Type B pancreatic cell (in vitro differentiated cells): ENCODE data around the gene CTF1. TPM values are rescaled to one million over a fixed set of nuclear protein-coding genes. Genes with fewer than 3 reads are reported as not detected.

Source experiments
- DNase-seq: peaks from one replicate; pipeline ENCODE4 v3.0.0; 2021; ENCODE audit warnings: mixed read lengths; ENCODE audit not compliant: unreplicated experiment; ENCODE audit errors: extremely low spot score
- H3K27ac Mint-ChIP-seq: 2 replicates; pipeline ENCODE4 v1.8.0; 2021; ENCODE audit warnings: mild to moderate bottlenecking, mixed read lengths
- H3K27me3 Mint-ChIP-seq: 2 replicates; pipeline ENCODE4 v1.8.0; 2021; ENCODE audit warnings: mixed read lengths
- H3K36me3 Mint-ChIP-seq: 2 replicates; pipeline ENCODE4 v1.8.0; 2021; ENCODE audit warnings: mixed read lengths
- H3K4me1 Mint-ChIP-seq: one replicate; pipeline ENCODE4 v1.8.0; 2021; ENCODE audit warnings: mixed read lengths; ENCODE audit not compliant: unreplicated experiment
- H3K4me3 Mint-ChIP-seq: 2 replicates; pipeline ENCODE4 v1.8.0; 2021; ENCODE audit warnings: mild to moderate bottlenecking, mixed read lengths
- H3K9me3 Mint-ChIP-seq: 2 replicates; pipeline ENCODE4 v1.8.0; 2021; ENCODE audit warnings: mixed read lengths
- CTCF ChIP-seq: fragments of 200-600 bp; sonication (generic); conservative IDR thresholded peaks from 2 replicates; pipeline ENCODE4 v1.5.0; 2021; ENCODE audit warnings: antibody characterized with exemption, mild to moderate bottlenecking
- total RNA-seq: library from RNA; stranded (reverse); gene quantifications from 2 replicates; pipeline ENCODE4 v1.2.1, GENCODE V29; 2021; ENCODE audit warnings: low replicate concordance

The CTF1 gene
- total RNA-seq, 1 donor from 2014 or later: 3.1 TPM

- H3K4me1 Mint-ChIP-seq: peaks cover 20% of the 10 kb centered on the region
- H3K27me3 Mint-ChIP-seq: no peaks in the 10 kb centered on the region
- H3K36me3 Mint-ChIP-seq: peaks cover 9% of the 10 kb centered on the region
- H3K9me3 Mint-ChIP-seq: no peaks in the 10 kb centered on the region
- no peak for TF ChIP-seq CTCF
- DNase-seq: no peak
- peak overlapping the region; percentile 85 for H3K27ac Mint-ChIP-seq
- no peak overlapping the region for H3K4me3 Mint-ChIP-seq
Observed at GRCh38 chr16:30882429-30883310, 13.7 kb upstream of the CTF1 start.

- Mint-ChIP-seq H3K4me3 (no peak overlapping the region), H3K4me1 (peaks cover 20% of the 10 kb centered on the region), H3K9me3 (no peaks in the 10 kb centered on the region), H3K27me3 (no peaks in the 10 kb centered on the region), H3K36me3 (peaks cover 13% of the 10 kb centered on the region), H3K27ac (no peak overlapping the region)
- no peak for DNase-seq
- no peak for TF ChIP-seq CTCF
Observed at GRCh38 chr16:30884760-30885159, 11.7 kb upstream of the CTF1 start.

GRCh38 chr16:30885196-30885595 is 11.2 kb upstream of the CTF1 start:
- Mint-ChIP-seq H3K27ac (no peak overlapping the region), H3K27me3 (no peaks in the 10 kb centered on the region), H3K36me3 (peaks cover 15% of the 10 kb centered on the region), H3K9me3 (no peaks in the 10 kb centered on the region), H3K4me3 (no peak overlapping the region), H3K4me1 (peaks cover 20% of the 10 kb centered on the region)
- no peak for TF ChIP-seq CTCF
- DNase-seq: no peak

- peaks cover 15% of the 10 kb centered on the region for H3K36me3 Mint-ChIP-seq
- H3K4me1 Mint-ChIP-seq: peaks cover 20% of the 10 kb centered on the region
- no peak for TF ChIP-seq CTCF
- DNase-seq: no peak
- H3K9me3 Mint-ChIP-seq: no peaks in the 10 kb centered on the region
- no peak overlapping the region for H3K4me3 Mint-ChIP-seq
- no peaks in the 10 kb centered on the region for H3K27me3 Mint-ChIP-seq
- no peak overlapping the region for H3K27ac Mint-ChIP-seq
Observed at GRCh38 chr16:30886145-30886544, 10.3 kb upstream of the CTF1 start.

- TF ChIP-seq CTCF: no peak
- Mint-ChIP-seq H3K27ac (no peak overlapping the region), H3K9me3 (no peaks in the 10 kb centered on the region), H3K36me3 (peaks cover 16% of the 10 kb centered on the region), H3K4me3 (no peak overlapping the region), H3K4me1 (peaks cover 3% of the 10 kb centered on the region), H3K27me3 (no peaks in the 10 kb centered on the region)
- DNase-seq: no peak
Observed at GRCh38 chr16:30887927-30888326, 8.5 kb upstream of the CTF1 start.
